Urothelium cell line (cell line): Measurements from ENCODE around the gene GSTM2.
A peak's percentile ranks its signal among the peaks of the same experiment; 100 is the strongest.
"Not testable (repeated sequence)": the region's sequence is repeated elsewhere in the genome, so short reads cannot be mapped to it uniquely, and the experiment has no call there.

Source experiments
- DNase-seq: peaks from one replicate; pipeline ENCODE4 v3.0.0; 2011; ENCODE audit warnings: low spot score, mixed read lengths
- FAIRE-seq: peaks from 2 replicates; lab custom pipeline; 2011; peaks lifted over from hg19 to GRCh38; lab: Jason Lieb, UNC

The GSTM2 gene

GRCh38 chr1:109711593-109712320, 43.9 kb downstream of the GSTM2 start, which contains the start of gene GSTM5:
TSS of gene GSTM5 (plus strand) at chr1:109712251. CDS start at chr1:109712313, 62 bp downstream.
- not testable (repeated sequence) for FAIRE-seq, DNase-seq

- FAIRE-seq (no peak), DNase-seq (no peak)
These were observed 44.5 kb downstream of the GSTM2 start for GRCh38 chr1:109712321-109712864.

- DNase-seq (no peak), FAIRE-seq (no peak)
These were observed 45.8 kb downstream of the GSTM2 start for GRCh38 chr1:109713636-109714035.

- no peak for FAIRE-seq
- no peak for DNase-seq
These were observed 47.0 kb downstream of the GSTM2 start for GRCh38 chr1:109714661-109715372.

- DNase-seq (no peak), FAIRE-seq (no peak)
These were observed 48.3 kb downstream of the GSTM2 start for GRCh38 chr1:109716121-109716520.

GRCh38 chr1:109716570-109717090, 48.8 kb downstream of the GSTM2 start:
- FAIRE-seq: no peak
- no peak for DNase-seq

GRCh38 chr1:109717729-109718128, 49.9 kb downstream of the GSTM2 start:
- DNase-seq (no peak), FAIRE-seq (no peak)

- FAIRE-seq: no peak
- DNase-seq: peak; percentile 37
These were observed 50.6 kb downstream of the GSTM2 start for GRCh38 chr1:109718495-109718894.

GRCh38 chr1:109719337-109719837, 51.5 kb downstream of the GSTM2 start:
- DNase-seq (no peak), FAIRE-seq (no peak)

GRCh38 chr1:109721042-109721441, 53.2 kb downstream of the GSTM2 start:
- no peak for DNase-seq
- FAIRE-seq: no peak

- no peak for FAIRE-seq
- no peak for DNase-seq
These were observed 54.1 kb downstream of the GSTM2 start for GRCh38 chr1:109721971-109722370.

- DNase-seq: no peak
- FAIRE-seq: no peak
These were observed 55.2 kb downstream of the GSTM2 start for GRCh38 chr1:109722908-109723691.
